PFSK-1 (cell line): ENCODE results near the gene EFNB1.

Experiments used
- FOXP2 ChIP-seq: optimal IDR thresholded peaks from 2 replicates; pipeline ENCODE3; 2011; ENCODE audit warnings: borderline replicate concordance, control low read depth, inconsistent platforms; ENCODE audit not compliant: insufficient read depth; ENCODE audit errors: extremely low read length, extremely low read depth
- POLR2AphosphoS5 ChIP-seq: IDR thresholded peaks from 2 replicates; pipeline ENCODE4 v1.6.1; 2012; ENCODE audit warnings: low read depth, mild to moderate bottlenecking, control low read depth, low read length, moderate library complexity
- SIN3A ChIP-seq: IDR thresholded peaks from 2 replicates; pipeline ENCODE4 v1.6.1; 2012; ENCODE audit warnings: mild to moderate bottlenecking, low read length, moderate library complexity, borderline replicate concordance; ENCODE audit not compliant: insufficient read depth
- TAF1 ChIP-seq: IDR thresholded peaks from 2 replicates; pipeline ENCODE4 v1.6.1; 2012; ENCODE audit warnings: low read length, control low read depth, borderline replicate concordance; ENCODE audit not compliant: insufficient read depth
- TF ChIP-seq, protein P1 (sequence below), 2 experiments: IDR thresholded peaks; 2 replicates each; pipeline versions ENCODE4 v1.6.1 to v1.8.0; 2011 to 2012; ENCODE audit warnings: low read depth in 2 of 2, low read length in 2 of 2, control low read depth in 1 of 2, inconsistent platforms in 1 of 2, mild to moderate bottlenecking in 1 of 2, moderate library complexity in 1 of 2; ENCODE audit not compliant: insufficient read depth in 1 of 2

DNA sequence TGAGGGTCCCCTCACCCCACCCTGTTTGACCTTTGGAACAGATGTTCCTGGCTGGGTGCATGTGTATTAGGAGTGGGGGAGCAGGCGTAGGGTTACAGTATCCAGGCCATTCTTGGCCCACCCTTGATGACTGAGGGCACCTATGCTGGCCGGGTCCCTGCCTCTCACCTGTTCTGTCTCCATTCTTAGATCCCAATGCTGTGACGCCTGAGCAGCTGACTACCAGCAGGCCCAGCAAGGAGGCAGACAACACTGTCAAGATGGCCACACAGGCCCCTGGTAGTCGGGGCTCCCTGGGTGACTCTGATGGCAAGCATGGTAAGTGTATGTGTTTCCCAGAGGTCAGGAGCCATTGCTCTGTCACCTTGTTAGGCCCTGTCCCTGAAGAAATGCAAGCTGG is 10.9 kb downstream of the EFNB1 start:
- TF ChIP-seq TAF1 (no peak), POLR2AphosphoS5 (no peak), SIN3A (no peak), FOXP2 (no peak)
- TF ChIP-seq, protein P1, sequence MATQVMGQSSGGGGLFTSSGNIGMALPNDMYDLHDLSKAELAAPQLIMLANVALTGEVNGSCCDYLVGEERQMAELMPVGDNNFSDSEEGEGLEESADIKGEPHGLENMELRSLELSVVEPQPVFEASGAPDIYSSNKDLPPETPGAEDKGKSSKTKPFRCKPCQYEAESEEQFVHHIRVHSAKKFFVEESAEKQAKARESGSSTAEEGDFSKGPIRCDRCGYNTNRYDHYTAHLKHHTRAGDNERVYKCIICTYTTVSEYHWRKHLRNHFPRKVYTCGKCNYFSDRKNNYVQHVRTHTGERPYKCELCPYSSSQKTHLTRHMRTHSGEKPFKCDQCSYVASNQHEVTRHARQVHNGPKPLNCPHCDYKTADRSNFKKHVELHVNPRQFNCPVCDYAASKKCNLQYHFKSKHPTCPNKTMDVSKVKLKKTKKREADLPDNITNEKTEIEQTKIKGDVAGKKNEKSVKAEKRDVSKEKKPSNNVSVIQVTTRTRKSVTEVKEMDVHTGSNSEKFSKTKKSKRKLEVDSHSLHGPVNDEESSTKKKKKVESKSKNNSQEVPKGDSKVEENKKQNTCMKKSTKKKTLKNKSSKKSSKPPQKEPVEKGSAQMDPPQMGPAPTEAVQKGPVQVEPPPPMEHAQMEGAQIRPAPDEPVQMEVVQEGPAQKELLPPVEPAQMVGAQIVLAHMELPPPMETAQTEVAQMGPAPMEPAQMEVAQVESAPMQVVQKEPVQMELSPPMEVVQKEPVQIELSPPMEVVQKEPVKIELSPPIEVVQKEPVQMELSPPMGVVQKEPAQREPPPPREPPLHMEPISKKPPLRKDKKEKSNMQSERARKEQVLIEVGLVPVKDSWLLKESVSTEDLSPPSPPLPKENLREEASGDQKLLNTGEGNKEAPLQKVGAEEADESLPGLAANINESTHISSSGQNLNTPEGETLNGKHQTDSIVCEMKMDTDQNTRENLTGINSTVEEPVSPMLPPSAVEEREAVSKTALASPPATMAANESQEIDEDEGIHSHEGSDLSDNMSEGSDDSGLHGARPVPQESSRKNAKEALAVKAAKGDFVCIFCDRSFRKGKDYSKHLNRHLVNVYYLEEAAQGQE (IDR thresholded peaks at IDR 0.05; ENCODE audit: insufficient read depth in 1 of 2, low read depth in 2 of 2, low read length in 2 of 2), result no peak
